Measurements from ENCODE around the gene MYO3A. TPM values are rescaled to one million over a fixed set of nuclear protein-coding genes. Genes with fewer than 3 reads are reported as not detected.

MYO3A gene
- total RNA-seq, 1 donor from 2014 or later: 1.1 TPM

- intact Hi-C loops (cut with micrococcal nuclease): no loop called here
- no peak overlapping the region for H3K4me3 Mint-ChIP-seq
- H3K4me1 Mint-ChIP-seq: no peaks in the 10 kb centered on the region
- ATAC-seq (ENCODE audit: low read depth) (no peak), DNase-seq (no peak)
- TF ChIP-seq CTCF (IDR thresholded peaks at IDR 0.05): no peak
- H3K27me3 Mint-ChIP-seq: peaks cover 4% of the 10 kb centered on the region
- ChIA-PET POLR2A (no interaction called here), CTCF (no interaction called here)
- H3K27ac Mint-ChIP-seq: no peak overlapping the region
- H3K9me3 Mint-ChIP-seq: no peaks in the 10 kb centered on the region
- no peaks in the 10 kb centered on the region for H3K36me3 Mint-ChIP-seq (ENCODE audit: low read depth)
Observed at GRCh38 chr10:26205223-26205622, 271.2 kb downstream of the MYO3A start.

- H3K27ac Mint-ChIP-seq: no peak overlapping the region
- CTCF ChIA-PET: no interaction called here
- POLR2A ChIA-PET: no interaction called here
- no peak for TF ChIP-seq CTCF (IDR thresholded peaks at IDR 0.05)
- intact Hi-C loops (cut with micrococcal nuclease): loop anchor here (10.0 kb wide), 1 partner anchor 1533 kb away; the partner anchor contains the start of gene MKX
- H3K4me1 Mint-ChIP-seq: peaks cover 26% of the 10 kb centered on the region
- H3K27me3 Mint-ChIP-seq: peaks cover 42% of the 10 kb centered on the region
- no peaks in the 10 kb centered on the region for H3K9me3 Mint-ChIP-seq
- DNase-seq (no peak), ATAC-seq (ENCODE audit: low read depth) (no peak)
- no peaks in the 10 kb centered on the region for H3K36me3 Mint-ChIP-seq (ENCODE audit: low read depth)
- H3K4me3 Mint-ChIP-seq: no peak overlapping the region
Observed at GRCh38 chr10:26211781-26212444, 277.9 kb downstream of the MYO3A start.

GRCh38 chr10:26212511-26212910, 278.5 kb downstream of the MYO3A start:
- H3K9me3 Mint-ChIP-seq: no peaks in the 10 kb centered on the region
- no peaks in the 10 kb centered on the region for H3K36me3 Mint-ChIP-seq (ENCODE audit: low read depth)
- H3K4me1 Mint-ChIP-seq: peaks cover 31% of the 10 kb centered on the region
- DNase-seq (no peak), ATAC-seq (ENCODE audit: low read depth) (no peak)
- no peak overlapping the region for H3K27ac Mint-ChIP-seq
- no peak for TF ChIP-seq CTCF (IDR thresholded peaks at IDR 0.05)
- CTCF ChIA-PET: no interaction called here
- POLR2A ChIA-PET: no interaction called here
- no peak overlapping the region for H3K4me3 Mint-ChIP-seq
- intact Hi-C loops (cut with micrococcal nuclease): loop anchor here (10.0 kb wide), 1 partner anchor 1532 kb away; the partner anchor contains the start of gene MKX
- H3K27me3 Mint-ChIP-seq: peaks cover 45% of the 10 kb centered on the region

- DNase-seq (no peak), ATAC-seq (ENCODE audit: low read depth) (no peak)
- Mint-ChIP-seq H3K4me3 (no peak overlapping the region), H3K27ac (no peak overlapping the region), H3K4me1 (peaks cover 33% of the 10 kb centered on the region), H3K27me3 (peaks cover 48% of the 10 kb centered on the region), H3K9me3 (no peaks in the 10 kb centered on the region), H3K36me3 (ENCODE audit: low read depth) (no peaks in the 10 kb centered on the region)
- POLR2A ChIA-PET: no interaction called here
- intact Hi-C loops (cut with micrococcal nuclease): loop anchor here (10.0 kb wide), 1 partner anchor 1532 kb away; the partner anchor contains the start of gene MKX
- TF ChIP-seq CTCF (IDR thresholded peaks at IDR 0.05): no peak
- CTCF ChIA-PET: no interaction called here
Observed at GRCh38 chr10:26213157-26213800, 279.2 kb downstream of the MYO3A start.

GRCh38 chr10:26214004-26214403, 280.0 kb downstream of the MYO3A start:
- CTCF ChIA-PET: no interaction called here
- POLR2A ChIA-PET: no interaction called here
- Mint-ChIP-seq H3K4me3 (no peak overlapping the region), H3K4me1 (peaks cover 39% of the 10 kb centered on the region), H3K27ac (no peak overlapping the region), H3K27me3 (peaks cover 56% of the 10 kb centered on the region), H3K9me3 (no peaks in the 10 kb centered on the region), H3K36me3 (ENCODE audit: low read depth) (no peaks in the 10 kb centered on the region)
- DNase-seq (no peak), ATAC-seq (ENCODE audit: low read depth) (no peak)
- intact Hi-C loops (cut with micrococcal nuclease): loop anchor here (10.0 kb wide), 1 partner anchor 1531 kb away; the partner anchor contains the start of gene MKX
- TF ChIP-seq CTCF (IDR thresholded peaks at IDR 0.05): no peak

All from activated B cell treated with CpG ODN at 0.5 μM for 24 hours (primary cell).